Measurements from ENCODE around the gene ALDH2.

GRCh38 chr12:111780166-111780565 is 13.4 kb downstream of the ALDH2 start:
- TF ChIP-seq, protein P1, sequence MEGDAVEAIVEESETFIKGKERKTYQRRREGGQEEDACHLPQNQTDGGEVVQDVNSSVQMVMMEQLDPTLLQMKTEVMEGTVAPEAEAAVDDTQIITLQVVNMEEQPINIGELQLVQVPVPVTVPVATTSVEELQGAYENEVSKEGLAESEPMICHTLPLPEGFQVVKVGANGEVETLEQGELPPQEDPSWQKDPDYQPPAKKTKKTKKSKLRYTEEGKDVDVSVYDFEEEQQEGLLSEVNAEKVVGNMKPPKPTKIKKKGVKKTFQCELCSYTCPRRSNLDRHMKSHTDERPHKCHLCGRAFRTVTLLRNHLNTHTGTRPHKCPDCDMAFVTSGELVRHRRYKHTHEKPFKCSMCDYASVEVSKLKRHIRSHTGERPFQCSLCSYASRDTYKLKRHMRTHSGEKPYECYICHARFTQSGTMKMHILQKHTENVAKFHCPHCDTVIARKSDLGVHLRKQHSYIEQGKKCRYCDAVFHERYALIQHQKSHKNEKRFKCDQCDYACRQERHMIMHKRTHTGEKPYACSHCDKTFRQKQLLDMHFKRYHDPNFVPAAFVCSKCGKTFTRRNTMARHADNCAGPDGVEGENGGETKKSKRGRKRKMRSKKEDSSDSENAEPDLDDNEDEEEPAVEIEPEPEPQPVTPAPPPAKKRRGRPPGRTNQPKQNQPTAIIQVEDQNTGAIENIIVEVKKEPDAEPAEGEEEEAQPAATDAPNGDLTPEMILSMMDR (IDR thresholded peaks at IDR 0.05; ENCODE audit: low read depth, low read length), result no peak
- 0 out of 2 replicates have a peak, but pooled peaks have one; percentile 18 for TF ChIP-seq MAX (IDR thresholded peaks at IDR 0.05; ENCODE audit: low read depth, low read length)
- no peak for TF ChIP-seq POLR2A (IDR thresholded peaks at IDR 0.05; ENCODE audit: extremely low read depth, insufficient read length)

Measured in NB4 (cell line).